Activated CD4-positive, CD25-positive, alpha-beta regulatory T cell (primary cell): Measurements from ENCODE around the gene SLC1A4.

Experiments used
- DNase-seq, 4 experiments: peaks; one replicate each; lab custom pipeline; 2025; lab: John Stamatoyannopoulos, UW

Gene SLC1A4

GRCh38 chr2:65053199-65053598, 64.0 kb downstream of the SLC1A4 start:
- peak in 1 of 4 experiments; percentile 14 for DNase-seq

GRCh38 chr2:65054749-65055421, 65.7 kb downstream of the SLC1A4 start:
- no peak for DNase-seq

- peak; percentile 46 to 56 (median 52) for DNase-seq
These were observed 66.4 kb downstream of the SLC1A4 start for GRCh38 chr2:65055422-65056214.

GRCh38 chr2:65056215-65057053, 67.2 kb downstream of the SLC1A4 start, which contains the start of gene CEP68:
Gene CEP68 (plus strand): TSS chr2:65056416. CDS start chr2:65069445, 13,029 bp downstream.
- DNase-seq = peak; percentile 86 to 91 (median 91)

GRCh38 chr2:65057054-65057375, 67.8 kb downstream of the SLC1A4 start:
- DNase-seq = no peak

- peak in 1 of 4 experiments; percentile 7 for DNase-seq
These were observed 68.3 kb downstream of the SLC1A4 start for GRCh38 chr2:65057391-65058052.

GRCh38 chr2:65059071-65059470, 69.9 kb downstream of the SLC1A4 start:
- DNase-seq = no peak

GRCh38 chr2:65061146-65061909, 72.1 kb downstream of the SLC1A4 start:
- DNase-seq = no peak

- DNase-seq = no peak
These were observed 72.7 kb downstream of the SLC1A4 start for GRCh38 chr2:65061910-65062339.

GRCh38 chr2:65062843-65063825, 73.9 kb downstream of the SLC1A4 start:
- DNase-seq = no peak

GRCh38 chr2:65064728-65065552, 75.7 kb downstream of the SLC1A4 start:
- DNase-seq = peak in 1 of 4 experiments; percentile 13

- no peak for DNase-seq
These were observed 78.8 kb downstream of the SLC1A4 start for GRCh38 chr2:65067806-65068553.

GRCh38 chr2:65069439-65069824, 80.2 kb downstream of the SLC1A4 start:
- no peak for DNase-seq

- DNase-seq = no peak
These were observed 81.1 kb downstream of the SLC1A4 start for GRCh38 chr2:65070172-65070830.

- DNase-seq = no peak
These were observed 81.7 kb downstream of the SLC1A4 start for GRCh38 chr2:65070856-65071255.

- DNase-seq = no peak
These were observed 82.4 kb downstream of the SLC1A4 start for GRCh38 chr2:65071499-65072180.
